Vagina (tissue), 2 donors: ENCODE results near the gene CTSW.

Experiments
- CTCF ChIP-seq, 3 experiments: fragments of 450-650 bp in 2 of 3; fragments of 200-600 bp in 1 of 3; sonication (generic) in 1 of 3; IDR thresholded peaks; one replicate each; pipeline ENCODE4 v1.5.1; 2017 to 2019; ENCODE audit warnings: antibody characterized with exemption in 3 of 3, mild to moderate bottlenecking in 2 of 3, moderate library complexity in 2 of 3
- POLR2A ChIP-seq, 2 donors: fragments of 450-650 bp; IDR thresholded peaks; one replicate each; pipeline ENCODE4 v1.6.1; 2017; ENCODE audit warnings: antibody characterized with exemption in 2 of 2, mild to moderate bottlenecking in 2 of 2, moderate library complexity in 2 of 2

DNA sequence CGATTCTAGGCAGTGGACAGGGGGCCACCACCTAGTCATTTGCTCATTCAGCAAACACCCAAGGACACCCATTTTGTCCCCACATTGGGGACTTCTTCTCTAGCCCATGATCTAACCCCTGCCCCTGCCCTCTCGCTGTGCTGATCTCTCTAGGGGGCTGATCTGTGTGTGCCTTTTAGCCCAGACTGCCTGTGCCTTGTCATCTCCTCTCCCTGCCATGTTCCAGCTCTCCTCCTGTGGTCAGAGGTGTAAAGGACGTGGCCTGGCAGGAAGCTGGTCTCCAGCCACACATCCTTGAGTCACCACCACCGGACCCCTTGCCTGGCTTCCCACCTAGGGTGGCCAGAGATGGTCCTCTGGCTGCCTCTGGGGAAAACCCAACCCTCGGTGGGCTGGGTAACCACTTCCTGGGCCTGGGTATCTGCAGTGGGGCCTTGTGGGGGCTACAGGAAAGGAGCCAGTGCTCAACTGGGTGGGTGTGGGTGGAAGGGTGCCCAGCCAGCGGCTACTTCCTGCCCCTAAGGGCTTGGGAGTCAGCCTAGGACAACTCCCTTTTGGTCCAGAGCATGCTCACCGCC is 1.3 kb downstream of the CTSW start:
- TF ChIP-seq CTCF (IDR thresholded peaks at IDR 0.05) (no peak), POLR2A (IDR thresholded peaks at IDR 0.05) (no peak)
